IMR-90 (cell line): Measurements from ENCODE around the gene COX6B2. TPM values are rescaled to one million over a fixed set of nuclear protein-coding genes. Genes with fewer than 3 reads are reported as not detected.

Experiments
- ATAC-seq: fragments of 200-7000 bp; cut with Tn5 transposase; 2 replicates; pipeline ENCODE4 v1.9.1; 2020; ENCODE audit warnings: low read depth, mild to moderate bottlenecking, moderate library complexity
- BruUV-seq: library from RNA; stranded (reverse); fragments of 400-500 nt; replicated peaks from 2 replicates; lab custom pipeline; 2021; lab: Mats Ljungman, UMichigan
- CTCF ChIA-PET: fragments of 300-600 bp; formaldehyde crosslinking; extraction: SDS; loops from one replicate; lab custom pipeline; 2021; ENCODE audit warnings: antibody characterized with exemption; lab: Yijun Ruan, JAX
- POLR2A ChIA-PET: fragments of 300-600 bp; sonication (Branson Sonifier 250); formaldehyde crosslinking; loops from one replicate; lab custom pipeline; 2022; ENCODE audit warnings: antibody characterized with exemption; ENCODE audit not compliant: unreplicated experiment; lab: Charles Lee
- DNase-seq: peaks from one replicate; pipeline ENCODE4 v3.0.0; 2013
- H2AFZ ChIP-seq: replicated peaks from 2 replicates; pipeline ENCODE3; 2013; ENCODE audit warnings: low read length, mild to moderate bottlenecking; ENCODE audit not compliant: poor library complexity
- H2AK5ac ChIP-seq: 2 replicates; pipeline ENCODE4 v1.6.1; 2013; ENCODE audit warnings: low read depth, low read length, inconsistent platforms
- H2AK9ac ChIP-seq: replicated peaks from 2 replicates; pipeline ENCODE3; 2013; ENCODE audit warnings: mild to moderate bottlenecking, low read depth, low read length, moderate library complexity; ENCODE audit not compliant: poor library complexity
- H2BK120ac ChIP-seq: 2 replicates; pipeline ENCODE4 v1.6.1; 2013; ENCODE audit warnings: low read depth, low read length, inconsistent platforms
- H2BK15ac ChIP-seq: 3 replicates; pipeline ENCODE4 v1.6.1; 2013; ENCODE audit warnings: low read depth, low read length, inconsistent platforms
- H2BK20ac ChIP-seq: 2 replicates; pipeline ENCODE4 v1.6.1; 2013; ENCODE audit warnings: low read depth, mild to moderate bottlenecking, inconsistent platforms, low read length, moderate library complexity
- H2BK5ac ChIP-seq: 2 replicates; pipeline ENCODE4 v1.6.1; 2013; ENCODE audit warnings: mild to moderate bottlenecking, low read depth, low read length, inconsistent platforms; ENCODE audit not compliant: poor library complexity, severe bottlenecking
- H3K14ac ChIP-seq: replicated peaks from 2 replicates; pipeline ENCODE4 v1.6.1; 2013; ENCODE audit warnings: low read depth, low read length, inconsistent platforms
- H3K18ac ChIP-seq: 2 replicates; pipeline ENCODE4 v1.6.1; 2013; ENCODE audit warnings: low read depth, low read length, control low read depth
- H3K23ac ChIP-seq: 2 replicates; pipeline ENCODE4 v1.6.1; 2013; ENCODE audit warnings: low read depth, low read length, inconsistent platforms
- H3K27ac ChIP-seq: 2 replicates; pipeline ENCODE4 v1.5.1; 2013; ENCODE audit warnings: mild to moderate bottlenecking, control low read depth, low read length; ENCODE audit not compliant: insufficient read depth
- H3K27me3 ChIP-seq: 2 replicates; pipeline ENCODE4 v1.6.1; 2013; ENCODE audit warnings: low read length; ENCODE audit not compliant: control insufficient read depth, insufficient read depth
- H3K36me3 ChIP-seq: 2 replicates; pipeline ENCODE4 v1.6.1; 2013; ENCODE audit warnings: low read length, mixed read lengths; ENCODE audit not compliant: control insufficient read depth, insufficient read depth
- H3K4ac ChIP-seq: 2 replicates; pipeline ENCODE4 v1.6.1; 2013; ENCODE audit warnings: low read depth, low read length, inconsistent platforms
- H3K4me1 ChIP-seq: 2 replicates; pipeline ENCODE4 v1.6.1; 2013; ENCODE audit warnings: low read length, mixed read lengths; ENCODE audit not compliant: control insufficient read depth, insufficient read depth
- H3K4me2 ChIP-seq: 2 replicates; pipeline ENCODE4 v1.6.1; 2013; ENCODE audit warnings: low read depth, mild to moderate bottlenecking, control low read depth, low read length, moderate library complexity
- H3K4me3 ChIP-seq: 2 replicates; pipeline ENCODE4 v1.5.1; 2013; ENCODE audit warnings: low read depth, mild to moderate bottlenecking, control low read depth, low read length, moderate library complexity; ENCODE audit not compliant: insufficient read depth
- H3K56ac ChIP-seq: 2 replicates; pipeline ENCODE4 v1.6.1; 2013; ENCODE audit warnings: low read length, inconsistent platforms; ENCODE audit not compliant: insufficient read depth; ENCODE audit errors: extremely low read depth
- H3K79me1 ChIP-seq, 2 experiments: 2 replicates each; pipeline ENCODE4 v1.6.1; 2013; ENCODE audit warnings: low read length in 2 of 2, inconsistent platforms in 1 of 2, low read depth in 1 of 2
- H3K9ac ChIP-seq: 2 replicates; pipeline ENCODE4 v1.6.1; 2013; ENCODE audit warnings: low read depth, low read length, control low read depth
- H3K9me1 ChIP-seq: 2 replicates; pipeline ENCODE4 v1.6.1; 2013; ENCODE audit warnings: low read length, inconsistent platforms; ENCODE audit not compliant: insufficient read depth
- H3K9me3 ChIP-seq: 2 replicates; pipeline ENCODE4 v1.6.1; 2013; ENCODE audit warnings: low read length; ENCODE audit not compliant: control insufficient read depth, insufficient read depth
- H4K20me1 ChIP-seq: 2 replicates; pipeline ENCODE4 v1.6.1; 2013; ENCODE audit warnings: low read length, inconsistent platforms; ENCODE audit not compliant: insufficient read depth
- H4K5ac ChIP-seq: 2 replicates; pipeline ENCODE4 v1.6.1; 2013; ENCODE audit warnings: mild to moderate bottlenecking, low read depth, low read length, control low read depth
- H4K8ac ChIP-seq, 2 experiments: 2 replicates each; pipeline ENCODE4 v1.6.1; 2013; ENCODE audit warnings: low read depth in 2 of 2, low read length in 2 of 2, control low read depth in 1 of 2, inconsistent platforms in 1 of 2
- H4K91ac ChIP-seq: 2 replicates; pipeline ENCODE4 v1.6.1; 2013; ENCODE audit warnings: low read depth, low read length, inconsistent platforms; ENCODE audit not compliant: insufficient read depth
- BHLHE40 ChIP-seq: fragments of 150-350 bp; IDR thresholded peaks from 2 replicates; pipeline ENCODE4 v1.6.1; 2016; ENCODE audit warnings: mild to moderate bottlenecking, low read depth, low read length
- CEBPB ChIP-seq: IDR thresholded peaks from 2 replicates; pipeline ENCODE4 v1.6.1; 2012; ENCODE audit warnings: low read depth, low read length, improper control_type of control experiment
- CHD1 ChIP-seq: IDR thresholded peaks from 2 replicates; pipeline ENCODE4 v1.6.1; 2012; ENCODE audit warnings: low read depth, low read length, improper control_type of control experiment
- FOS ChIP-seq: fragments of 150-350 bp; IDR thresholded peaks from 2 replicates; pipeline ENCODE4 v1.6.1; 2016; ENCODE audit warnings: low read depth, low read length
- MAFK ChIP-seq: IDR thresholded peaks from 2 replicates; pipeline ENCODE4 v1.6.1; 2012; ENCODE audit warnings: low read depth, low read length, improper control_type of control experiment
- MAZ ChIP-seq: IDR thresholded peaks from 2 replicates; pipeline ENCODE4 v1.6.1; 2012; ENCODE audit warnings: low read depth, mild to moderate bottlenecking, low read length, improper control_type of control experiment, moderate library complexity, borderline replicate concordance
- MXI1 ChIP-seq: IDR thresholded peaks from 2 replicates; pipeline ENCODE4 v1.6.1; 2012; ENCODE audit warnings: low read depth, mild to moderate bottlenecking, low read length, moderate library complexity, borderline replicate concordance
- NFE2L2 ChIP-seq: fragments of 150-350 bp; IDR thresholded peaks from 2 replicates; pipeline ENCODE4 v1.6.1; 2016; ENCODE audit warnings: low read depth, mild to moderate bottlenecking, low read length
- POLR2A ChIP-seq: IDR thresholded peaks from 2 replicates; pipeline ENCODE4 v1.6.1; 2012; ENCODE audit warnings: mild to moderate bottlenecking, low read depth, low read length
- RAD21 ChIP-seq: IDR thresholded peaks from 2 replicates; pipeline ENCODE4 v1.6.1; 2012; ENCODE audit warnings: low read length, improper control_type of control experiment
- RCOR1 ChIP-seq: IDR thresholded peaks from 2 replicates; pipeline ENCODE4 v1.6.1; 2012; ENCODE audit warnings: mild to moderate bottlenecking, low read length, improper control_type of control experiment; ENCODE audit not compliant: insufficient replicate concordance
- RFX5 ChIP-seq: IDR thresholded peaks from 2 replicates; pipeline ENCODE4 v1.8.0; 2012; ENCODE audit warnings: low read depth, mild to moderate bottlenecking, low read length, moderate library complexity
- SMC3 ChIP-seq: fragments of 150-350 bp; IDR thresholded peaks from 2 replicates; pipeline ENCODE4 v1.6.1; 2016; ENCODE audit warnings: low read depth, mild to moderate bottlenecking, antibody characterized with exemption, low read length, moderate library complexity
- WGBS, 2 experiments: methylation state at CpG; one replicate each; pipeline versions ENCODE4 v1.1.5 to v1.1.7; 2013; ENCODE audit warnings: missing lambda C conversion rate in 2 of 2; ENCODE audit not compliant: insufficient read length in 1 of 2; ENCODE audit errors: extremely low coverage in 2 of 2; 5-methylcytosine and 5-hydroxymethylcytosine counted together
- dilution Hi-C: fragments of 300-500 bp; cut with HindIII; formaldehyde crosslinking; loops from one replicate; pipeline ENCODE4 v1.14.3; 2018; ENCODE audit warnings: low sequenced_read_pairs; ENCODE audit not compliant: unreplicated experiment
- in situ Hi-C: fragments of 300-500 bp; cut with MboI; formaldehyde crosslinking; loops from 3 replicates; pipeline ENCODE4 v1.14.3; 2019; ENCODE audit warnings: low sequenced_read_pairs, inconsistent platforms, mixed read lengths
- intact Hi-C: fragments of 100-400 bp; cut with micrococcal nuclease; formaldehyde crosslinking; loops from 2 replicates; pipeline ENCODE4 v1.10.0; 2022
- polyA plus RNA-seq, 3 experiments: library from polyadenylated mRNA; depleted of rRNA; stranded (reverse); fragments of >200 nt; gene quantifications; 2 replicates each; pipeline ENCODE4 v1.2.3, GENCODE V29; 2012; ENCODE audit warnings: low replicate concordance in 1 of 3
- total RNA-seq: library from RNA; depleted of rRNA; stranded (reverse); fragments of >200 nt; gene quantifications from 2 replicates; pipeline ENCODE4 v1.2.3, GENCODE V29; 2012
- TF ChIP-seq, protein P1 (sequence below): fragments of 150-350 bp; IDR thresholded peaks from 2 replicates; pipeline ENCODE4 v1.6.1; 2016; ENCODE audit warnings: low read depth, mild to moderate bottlenecking, low read length, moderate library complexity, borderline replicate concordance
- TF ChIP-seq, protein P2 (sequence below): conservative IDR thresholded peaks from 2 replicates; pipeline ENCODE4 v1.5.1; 2012; ENCODE audit warnings: mild to moderate bottlenecking, low read depth, low read length, improper control_type of control experiment
- TF ChIP-seq, protein P3 (sequence below): fragments of 150-350 bp; IDR thresholded peaks from 2 replicates; pipeline ENCODE4 v1.6.1; 2017; ENCODE audit warnings: mild to moderate bottlenecking, antibody characterized with exemption, low read length, low read depth

Gene COX6B2
- total and polyA plus RNA-seq, 2 of the 4 experiments (the other 2 are of a cell fraction) = 0.19 TPM; not detected in 1

DNA sequence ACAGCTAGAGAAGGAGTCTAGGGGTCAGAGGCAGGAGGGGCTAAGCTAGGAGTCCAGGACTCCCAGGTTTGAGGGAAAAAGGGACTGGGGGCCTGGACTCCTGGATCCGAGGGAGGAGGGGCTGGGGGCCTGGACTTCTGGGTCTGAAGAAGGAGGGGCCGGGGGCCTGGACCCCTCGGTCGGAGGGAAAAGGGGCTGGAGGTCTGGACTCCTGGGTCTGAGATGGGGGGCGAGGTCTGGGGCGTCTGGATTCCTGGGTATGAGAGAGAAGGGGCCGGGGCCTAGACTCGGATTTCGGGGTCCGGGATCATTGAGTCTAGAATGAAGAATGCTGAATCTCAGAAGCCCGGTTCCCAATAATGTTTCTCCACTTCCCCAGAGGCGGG is 52.2 kb downstream of the COX6B2 start:
- BruUV-seq = no TSS peak
- H3K27ac ChIP-seq = no peak overlapping the region
- no peak overlapping the region for H4K5ac ChIP-seq
- H2AK5ac ChIP-seq = peak overlapping the region; percentile 96; the same call in 1 of the 2 replicates
- H4K8ac ChIP-seq = peak overlapping the region in 1 of 2 experiments; percentile 91; a peak in 1 of 4 replicates
- H3K4me3 ChIP-seq = no peak overlapping the region
- H4K91ac ChIP-seq = no peak overlapping the region
- ATAC-seq = no peak; the same call in 1 of the 2 replicates
- 71% methylated on average over 5 of the region's 12 CpGs; no CpG with 5 or more reads in 1 of the 2 experiments for WGBS, 2 experiments
- no peaks in the 10 kb centered on the region for H4K20me1 ChIP-seq
- in situ Hi-C loops = no loop called here
- no peaks in the 10 kb centered on the region for H3K9me3 ChIP-seq
- ChIA-PET POLR2A (interaction anchor here (1.0 kb wide), 1 partner anchor 103 kb away, joined by 4 read pairs; no protein-coding TSS in a partner anchor), CTCF (interaction anchor here (1.0 to 2.0 kb wide), 3 partner anchors 37 to 116 kb away, joined by 4 to 11 read pairs (median 5); partner anchors contain the start of genes KMT5C and TMEM238)
- no peaks in the 10 kb centered on the region for H3K27me3 ChIP-seq
- peaks cover 46% of the 10 kb centered on the region for H3K36me3 ChIP-seq
- peak overlapping the region; percentile 91 for H2AFZ ChIP-seq
- H2BK20ac ChIP-seq = no peak overlapping the region
- no peak overlapping the region for H2BK15ac ChIP-seq
- no peaks in the 10 kb centered on the region for H3K79me1 ChIP-seq
- no peak overlapping the region for H3K18ac ChIP-seq
- TF ChIP-seq BHLHE40 = no peak
- no peak for TF ChIP-seq MXI1
- no peak for TF ChIP-seq CEBPB
- TF ChIP-seq, protein P1, sequence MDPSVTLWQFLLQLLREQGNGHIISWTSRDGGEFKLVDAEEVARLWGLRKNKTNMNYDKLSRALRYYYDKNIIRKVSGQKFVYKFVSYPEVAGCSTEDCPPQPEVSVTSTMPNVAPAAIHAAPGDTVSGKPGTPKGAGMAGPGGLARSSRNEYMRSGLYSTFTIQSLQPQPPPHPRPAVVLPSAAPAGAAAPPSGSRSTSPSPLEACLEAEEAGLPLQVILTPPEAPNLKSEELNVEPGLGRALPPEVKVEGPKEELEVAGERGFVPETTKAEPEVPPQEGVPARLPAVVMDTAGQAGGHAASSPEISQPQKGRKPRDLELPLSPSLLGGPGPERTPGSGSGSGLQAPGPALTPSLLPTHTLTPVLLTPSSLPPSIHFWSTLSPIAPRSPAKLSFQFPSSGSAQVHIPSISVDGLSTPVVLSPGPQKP = no peak
- TF ChIP-seq NFE2L2 = no peak
- TF ChIP-seq, protein P2, sequence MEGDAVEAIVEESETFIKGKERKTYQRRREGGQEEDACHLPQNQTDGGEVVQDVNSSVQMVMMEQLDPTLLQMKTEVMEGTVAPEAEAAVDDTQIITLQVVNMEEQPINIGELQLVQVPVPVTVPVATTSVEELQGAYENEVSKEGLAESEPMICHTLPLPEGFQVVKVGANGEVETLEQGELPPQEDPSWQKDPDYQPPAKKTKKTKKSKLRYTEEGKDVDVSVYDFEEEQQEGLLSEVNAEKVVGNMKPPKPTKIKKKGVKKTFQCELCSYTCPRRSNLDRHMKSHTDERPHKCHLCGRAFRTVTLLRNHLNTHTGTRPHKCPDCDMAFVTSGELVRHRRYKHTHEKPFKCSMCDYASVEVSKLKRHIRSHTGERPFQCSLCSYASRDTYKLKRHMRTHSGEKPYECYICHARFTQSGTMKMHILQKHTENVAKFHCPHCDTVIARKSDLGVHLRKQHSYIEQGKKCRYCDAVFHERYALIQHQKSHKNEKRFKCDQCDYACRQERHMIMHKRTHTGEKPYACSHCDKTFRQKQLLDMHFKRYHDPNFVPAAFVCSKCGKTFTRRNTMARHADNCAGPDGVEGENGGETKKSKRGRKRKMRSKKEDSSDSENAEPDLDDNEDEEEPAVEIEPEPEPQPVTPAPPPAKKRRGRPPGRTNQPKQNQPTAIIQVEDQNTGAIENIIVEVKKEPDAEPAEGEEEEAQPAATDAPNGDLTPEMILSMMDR = no peak
- no peak for TF ChIP-seq RCOR1
- TF ChIP-seq RAD21 = no peak
- no peak for TF ChIP-seq RFX5
- TF ChIP-seq MAFK = no peak
- TF ChIP-seq, protein P3, sequence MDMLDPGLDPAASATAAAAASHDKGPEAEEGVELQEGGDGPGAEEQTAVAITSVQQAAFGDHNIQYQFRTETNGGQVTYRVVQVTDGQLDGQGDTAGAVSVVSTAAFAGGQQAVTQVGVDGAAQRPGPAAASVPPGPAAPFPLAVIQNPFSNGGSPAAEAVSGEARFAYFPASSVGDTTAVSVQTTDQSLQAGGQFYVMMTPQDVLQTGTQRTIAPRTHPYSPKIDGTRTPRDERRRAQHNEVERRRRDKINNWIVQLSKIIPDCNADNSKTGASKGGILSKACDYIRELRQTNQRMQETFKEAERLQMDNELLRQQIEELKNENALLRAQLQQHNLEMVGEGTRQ = no peak
- no peak for TF ChIP-seq CHD1
- no peak for TF ChIP-seq SMC3
- no peak for TF ChIP-seq POLR2A
- TF ChIP-seq MAZ = no peak
- TF ChIP-seq FOS = no peak
- no peaks in the 10 kb centered on the region for H3K9me1 ChIP-seq
- no peak overlapping the region for H3K4ac ChIP-seq
- peak overlapping the region; percentile 47 for H2AK9ac ChIP-seq
- intact Hi-C loops = loop anchor here (5.0 kb wide), 1 partner anchor 85 kb away; the partner anchor contains the start of gene RPL28
- H2BK5ac ChIP-seq = no peak overlapping the region
- no peak overlapping the region for H2BK120ac ChIP-seq
- no peak overlapping the region for H3K23ac ChIP-seq
- H3K14ac ChIP-seq = no peak overlapping the region
- no peak overlapping the region for H3K56ac ChIP-seq
- H3K9ac ChIP-seq = no peak overlapping the region
- no peak for DNase-seq
- H3K4me1 ChIP-seq = no peaks in the 10 kb centered on the region
- no peak overlapping the region for H3K4me2 ChIP-seq
- dilution Hi-C loops = no loop called here
